Neural cell (in vitro differentiated cells): Measurements from ENCODE around the gene MYLK3. TPM values are rescaled to one million over a fixed set of nuclear protein-coding genes. Genes with fewer than 3 reads are reported as not detected.

Experiments used
- H2AFZ ChIP-seq: fragments of 200-600, 300-800 bp; sonication (generic), shearing (Covaris generic); 2 replicates; pipeline ENCODE4 v1.6.0; 2014; ENCODE audit warnings: low read depth, mild to moderate bottlenecking, antibody characterized with exemption, low read length, moderate library complexity
- H3F3A ChIP-seq: fragments of 200-600 bp; shearing (Covaris generic); 2 replicates; pipeline ENCODE4 v1.6.1; 2016; ENCODE audit warnings: mild to moderate bottlenecking, moderate library complexity, mixed read lengths, antibody characterized with exemption, low read length; ENCODE audit not compliant: insufficient read depth, poor library complexity, severe bottlenecking
- H3K27ac ChIP-seq: fragments of 200-600, 300-800 bp; sonication (generic), shearing (Covaris generic); 2 replicates; pipeline ENCODE4 v1.5.1; 2014; ENCODE audit warnings: mild to moderate bottlenecking, low read length, moderate library complexity
- H3K27me3 ChIP-seq: fragments of 300-800, 200-600 bp; sonication (generic), shearing (Covaris generic); 2 replicates; pipeline ENCODE4 v1.6.0; 2014; ENCODE audit warnings: mild to moderate bottlenecking, low read depth, low read length, moderate library complexity; ENCODE audit not compliant: insufficient read depth
- H3K36me3 ChIP-seq: fragments of 300-800, 200-600 bp; sonication (generic), shearing (Covaris generic); 2 replicates; pipeline ENCODE4 v1.5.1; 2014; ENCODE audit warnings: mild to moderate bottlenecking, antibody characterized with exemption, low read length, moderate library complexity; ENCODE audit not compliant: insufficient read depth
- H3K4me2 ChIP-seq: fragments of 300-800, 200-600 bp; sonication (generic), shearing (Covaris generic); 2 replicates; pipeline ENCODE4 v1.6.0; 2014; ENCODE audit warnings: mild to moderate bottlenecking, low read length
- H3K4me3 ChIP-seq: fragments of 300-800, 200-600 bp; sonication (generic), shearing (Covaris generic); 2 replicates; pipeline ENCODE4 v1.5.1; 2014; ENCODE audit warnings: mild to moderate bottlenecking, low read length, moderate library complexity
- H3K79me2 ChIP-seq: fragments of 200-600 bp; shearing (Covaris generic); replicated peaks from 2 replicates; pipeline ENCODE4 v1.6.0; 2014; ENCODE audit warnings: mild to moderate bottlenecking, low read length, moderate library complexity; ENCODE audit not compliant: insufficient read depth
- H3K9ac ChIP-seq: fragments of 300-800, 200-600 bp; sonication (generic), shearing (Covaris generic); 2 replicates; pipeline ENCODE4 v1.6.1; 2016; ENCODE audit warnings: mild to moderate bottlenecking, low read length, mixed read lengths
- H3K9me2 ChIP-seq: fragments of 200-600 bp; shearing (Covaris generic); 2 replicates; pipeline ENCODE4 v1.6.1; 2016; ENCODE audit warnings: mild to moderate bottlenecking, low read length, mixed read lengths; ENCODE audit not compliant: insufficient read depth
- H3K9me3 ChIP-seq: fragments of 200-600, 300-800 bp; sonication (generic), shearing (Covaris generic); 2 replicates; pipeline ENCODE4 v1.6.1; 2016; ENCODE audit warnings: mild to moderate bottlenecking, mixed run types, low read length, moderate library complexity, mixed read lengths
- H4K20me1 ChIP-seq: fragments of 200-600 bp; shearing (Covaris generic); 2 replicates; pipeline ENCODE4 v1.6.1; 2016; ENCODE audit warnings: mild to moderate bottlenecking, mixed run types; ENCODE audit not compliant: insufficient read depth
- CTCF ChIP-seq: fragments of 450-650 bp; IDR thresholded peaks from 2 replicates; pipeline ENCODE4 v1.5.1; 2014; ENCODE audit warnings: antibody characterized with exemption, mild to moderate bottlenecking, moderate library complexity; ENCODE audit not compliant: poor library complexity, severe bottlenecking
- EP300 ChIP-seq: fragments of 450-650 bp; conservative IDR thresholded peaks from 2 replicates; pipeline ENCODE4 v1.6.1; 2014; ENCODE audit warnings: antibody characterized with exemption, mild to moderate bottlenecking, moderate library complexity; ENCODE audit not compliant: poor library complexity, severe bottlenecking
- EZH2 ChIP-seq: fragments of 200-600, 300-800 bp; shearing (Covaris generic), sonication (generic); IDR thresholded peaks from 2 replicates; pipeline ENCODE4 v1.6.1; 2014; ENCODE audit warnings: antibody characterized with exemption, low read length, borderline replicate concordance, mild to moderate bottlenecking; ENCODE audit not compliant: insufficient read depth, poor library complexity, severe bottlenecking
- MXI1 ChIP-seq: fragments of 450-650 bp; conservative IDR thresholded peaks from 2 replicates; pipeline ENCODE4 v1.6.1; 2014; ENCODE audit warnings: antibody characterized with exemption, mild to moderate bottlenecking; ENCODE audit not compliant: poor library complexity, severe bottlenecking
- POLR2AphosphoS5 ChIP-seq: IDR thresholded peaks from 2 replicates; pipeline ENCODE4 v1.6.1; 2012
- RAD21 ChIP-seq: fragments of 450-650 bp; conservative IDR thresholded peaks from 2 replicates; pipeline ENCODE4 v1.6.1; 2014; ENCODE audit warnings: antibody characterized with exemption, mild to moderate bottlenecking, moderate library complexity
- REST ChIP-seq: IDR thresholded peaks from 2 replicates; pipeline ENCODE4 v1.6.1; 2012; ENCODE audit warnings: borderline replicate concordance
- SMC3 ChIP-seq: fragments of 450-650 bp; conservative IDR thresholded peaks from 2 replicates; pipeline ENCODE4 v1.6.1; 2014; ENCODE audit warnings: antibody characterized with exemption, mild to moderate bottlenecking, moderate library complexity; ENCODE audit not compliant: poor library complexity
- TAF1 ChIP-seq: IDR thresholded peaks from 2 replicates; pipeline ENCODE4 v1.6.1; 2012; ENCODE audit warnings: low read depth
- polyA plus RNA-seq: library from polyadenylated mRNA; depleted of rRNA; stranded (reverse); fragments of >200 nt; gene quantifications from 2 replicates; pipeline ENCODE4 v1.2.3, GENCODE V29; 2014

The MYLK3 gene
- polyA plus RNA-seq, 1 donor from 2014 or later = 0.07 TPM

GRCh38 chr16:46727630-46728029 is 20.5 kb downstream of the MYLK3 start:
- Histone ChIP-seq H3K4me3 (no peak overlapping the region), H3K27me3 (no peaks in the 10 kb centered on the region), H3K79me2 (no peaks in the 10 kb centered on the region), H3K27ac (no peak overlapping the region), H3K9ac (no peak overlapping the region), H2AFZ (no peak overlapping the region), H3K9me2 (no peaks in the 10 kb centered on the region), H3K9me3 (no peaks in the 10 kb centered on the region), H4K20me1 (no peaks in the 10 kb centered on the region), H3K4me2 (no peak overlapping the region), H3F3A (no peaks in the 10 kb centered on the region), H3K36me3 (no peaks in the 10 kb centered on the region)
- no peak for TF ChIP-seq EZH2
- no peak for TF ChIP-seq TAF1
- TF ChIP-seq RAD21 = no peak
- no peak for TF ChIP-seq REST
- no peak for TF ChIP-seq SMC3
- no peak for TF ChIP-seq CTCF
- no peak for TF ChIP-seq POLR2AphosphoS5

DNA sequence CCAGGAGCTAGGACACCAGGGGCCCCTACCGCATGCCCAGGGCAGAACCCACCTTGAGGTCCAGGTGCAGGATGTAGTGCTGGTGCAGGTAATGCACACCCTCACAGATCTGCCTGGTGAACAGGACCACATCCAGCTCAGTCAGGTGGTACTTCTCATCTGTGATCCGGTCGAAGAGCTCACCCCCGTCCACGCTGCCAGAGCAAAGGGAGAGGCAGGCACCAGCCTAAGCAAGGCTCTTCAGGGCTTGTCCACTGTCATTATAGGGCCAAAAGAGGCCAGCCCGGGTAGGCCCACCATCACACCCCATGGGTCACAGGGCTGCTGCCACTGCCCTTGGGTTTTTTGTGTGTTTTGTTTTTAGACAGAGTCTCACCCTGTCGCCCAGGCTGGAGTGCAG is 21.0 kb downstream of the MYLK3 start:
- H3K36me3 ChIP-seq = no peaks in the 10 kb centered on the region
- H4K20me1 ChIP-seq = no peaks in the 10 kb centered on the region
- no peak overlapping the region for H3K27ac ChIP-seq
- no peak overlapping the region for H3K9ac ChIP-seq
- no peaks in the 10 kb centered on the region for H3K9me3 ChIP-seq
- no peak overlapping the region for H3K4me2 ChIP-seq
- no peak overlapping the region for H2AFZ ChIP-seq
- H3F3A ChIP-seq = no peaks in the 10 kb centered on the region
- TF ChIP-seq EZH2 (no peak), EP300 (no peak), REST (no peak), POLR2AphosphoS5 (no peak), MXI1 (no peak), RAD21 (no peak), TAF1 (no peak), SMC3 (no peak), CTCF (no peak)
- no peaks in the 10 kb centered on the region for H3K79me2 ChIP-seq
- H3K4me3 ChIP-seq = no peak overlapping the region
- H3K27me3 ChIP-seq = no peaks in the 10 kb centered on the region
- H3K9me2 ChIP-seq = no peaks in the 10 kb centered on the region
